GM23338 (cell line): ENCODE data around the gene NPSR1. TPM values are rescaled to one million over a fixed set of nuclear protein-coding genes. Genes with fewer than 3 reads are reported as not detected.

ENCODE experiments used
- CTCF ChIP-seq, 2 experiments: fragments of 200-600 bp in 1 of 2; sonication (generic) in 1 of 2; conservative IDR thresholded peaks; 2 replicates each; pipeline versions ENCODE4 v1.5.1 to v1.6.1; 2016 to 2017; ENCODE audit warnings: antibody characterized with exemption in 2 of 2, low read depth in 2 of 2, mild to moderate bottlenecking in 2 of 2, moderate library complexity in 1 of 2
- EZH2phosphoT487 ChIP-seq: fragments of 200-600 bp; sonication (generic); IDR thresholded peaks from one replicate; pipeline ENCODE4 v1.8.1; 2018; ENCODE audit warnings: antibody characterized with exemption; ENCODE audit not compliant: unreplicated experiment
- REST ChIP-seq: IDR thresholded peaks from one replicate; pipeline ENCODE4 v1.6.1; 2018; ENCODE audit warnings: antibody characterized with exemption; ENCODE audit not compliant: unreplicated experiment
- ZNF114 ChIP-seq: fragments of 250-450 bp; sonication (Bioruptor Pico); IDR thresholded peaks from 2 replicates; pipeline ENCODE4 v1.5.0; 2020; ENCODE audit warnings: mild to moderate bottlenecking, moderate library complexity
- ZNF331 ChIP-seq: fragments of 250-450 bp; sonication (Bioruptor Pico); IDR thresholded peaks from 2 replicates; pipeline ENCODE4 v1.5.0; 2020; ENCODE audit warnings: low read depth, mild to moderate bottlenecking, moderate library complexity
- ZNF462 ChIP-seq: fragments of 250-450 bp; sonication (Bioruptor Pico); IDR thresholded peaks from 2 replicates; pipeline ENCODE4 v1.5.0; 2020; ENCODE audit warnings: mild to moderate bottlenecking, moderate library complexity
- polyA plus RNA-seq: library from polyadenylated mRNA; unstranded; fragments of >200 nt; fragmentation: Nextera tagmentation; extraction: Ambion mirVana; gene quantifications from 2 replicates; pipeline ENCODE4 v1.2.1, GENCODE V29; 2016
- total RNA-seq: library from RNA; depleted of rRNA; stranded (reverse); fragments of >200 nt; shearing (Covaris generic); gene quantifications from 2 replicates; pipeline ENCODE4 v1.2.3, GENCODE V29; 2014

NPSR1 gene
- total and polyA plus RNA-seq, 2 experiments from 2014 or later = not detected

- no peak for TF ChIP-seq ZNF462
- no peak for TF ChIP-seq ZNF114 (CRISPR knock-in tag)
- TF ChIP-seq CTCF (conservative IDR thresholded peaks at IDR 0.05; ENCODE audit: low read depth in 2 of 2) = no peak
- TF ChIP-seq ZNF331 = no peak
- no peak for TF ChIP-seq EZH2phosphoT487
- TF ChIP-seq REST = no peak
Measured at GRCh38 chr7:34840176-34840785, 182.3 kb downstream of the NPSR1 start (continued).
